GM12874 (cell line): Measurements from ENCODE around the gene PTK6.

Experiments
- TF ChIP-seq, protein P1 (sequence below): IDR thresholded peaks from 2 replicates; pipeline ENCODE4 v1.5.1; 2011; ENCODE audit warnings: low read depth, mild to moderate bottlenecking, control low read depth, low read length, moderate library complexity; ENCODE audit not compliant: insufficient read depth

The PTK6 gene

DNA sequence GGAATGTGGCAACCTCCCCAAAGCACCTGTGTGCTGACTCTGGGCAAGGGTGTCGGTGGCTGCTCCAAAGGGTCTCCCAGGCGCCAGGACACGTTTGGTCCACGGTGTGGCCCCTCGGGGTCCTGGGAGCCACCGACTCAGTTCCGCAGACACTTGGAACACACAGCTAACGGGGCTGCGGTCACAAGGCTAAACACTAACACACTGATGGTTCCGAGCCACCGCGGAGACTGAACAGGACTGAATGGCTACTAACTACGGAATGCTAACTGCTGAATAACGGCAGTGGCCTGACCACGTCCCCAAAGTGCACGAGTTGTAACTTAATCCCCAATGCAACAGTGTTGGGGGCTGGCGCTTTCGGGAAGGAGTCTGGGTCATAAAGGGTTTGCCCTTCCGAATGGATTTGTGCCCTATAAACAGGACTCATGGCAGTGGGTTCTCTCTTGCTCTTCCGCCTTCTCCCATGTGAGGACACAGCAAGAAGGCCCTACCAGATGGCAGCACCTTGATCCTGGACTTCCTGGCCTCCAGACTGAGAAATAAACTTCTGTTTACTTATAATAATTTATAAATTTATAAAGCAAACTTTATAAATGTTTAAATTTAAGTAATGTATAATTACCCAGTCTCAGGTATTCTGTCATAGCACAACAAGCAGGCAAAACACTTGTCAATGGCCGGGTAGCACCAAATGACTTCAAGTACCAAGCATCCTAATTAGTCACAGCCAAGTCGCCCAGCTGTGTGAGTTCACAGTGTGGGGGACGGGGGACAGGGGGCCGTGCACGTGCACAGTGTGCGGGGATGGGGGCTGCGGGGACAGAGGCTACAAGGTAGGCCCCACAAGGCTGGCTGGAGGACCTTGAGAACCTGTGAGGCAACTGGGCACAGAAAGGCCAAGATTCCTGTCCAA lies 36.0 kb downstream of the PTK6 start:
- TF ChIP-seq, protein P1, sequence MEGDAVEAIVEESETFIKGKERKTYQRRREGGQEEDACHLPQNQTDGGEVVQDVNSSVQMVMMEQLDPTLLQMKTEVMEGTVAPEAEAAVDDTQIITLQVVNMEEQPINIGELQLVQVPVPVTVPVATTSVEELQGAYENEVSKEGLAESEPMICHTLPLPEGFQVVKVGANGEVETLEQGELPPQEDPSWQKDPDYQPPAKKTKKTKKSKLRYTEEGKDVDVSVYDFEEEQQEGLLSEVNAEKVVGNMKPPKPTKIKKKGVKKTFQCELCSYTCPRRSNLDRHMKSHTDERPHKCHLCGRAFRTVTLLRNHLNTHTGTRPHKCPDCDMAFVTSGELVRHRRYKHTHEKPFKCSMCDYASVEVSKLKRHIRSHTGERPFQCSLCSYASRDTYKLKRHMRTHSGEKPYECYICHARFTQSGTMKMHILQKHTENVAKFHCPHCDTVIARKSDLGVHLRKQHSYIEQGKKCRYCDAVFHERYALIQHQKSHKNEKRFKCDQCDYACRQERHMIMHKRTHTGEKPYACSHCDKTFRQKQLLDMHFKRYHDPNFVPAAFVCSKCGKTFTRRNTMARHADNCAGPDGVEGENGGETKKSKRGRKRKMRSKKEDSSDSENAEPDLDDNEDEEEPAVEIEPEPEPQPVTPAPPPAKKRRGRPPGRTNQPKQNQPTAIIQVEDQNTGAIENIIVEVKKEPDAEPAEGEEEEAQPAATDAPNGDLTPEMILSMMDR, result no peak

DNA sequence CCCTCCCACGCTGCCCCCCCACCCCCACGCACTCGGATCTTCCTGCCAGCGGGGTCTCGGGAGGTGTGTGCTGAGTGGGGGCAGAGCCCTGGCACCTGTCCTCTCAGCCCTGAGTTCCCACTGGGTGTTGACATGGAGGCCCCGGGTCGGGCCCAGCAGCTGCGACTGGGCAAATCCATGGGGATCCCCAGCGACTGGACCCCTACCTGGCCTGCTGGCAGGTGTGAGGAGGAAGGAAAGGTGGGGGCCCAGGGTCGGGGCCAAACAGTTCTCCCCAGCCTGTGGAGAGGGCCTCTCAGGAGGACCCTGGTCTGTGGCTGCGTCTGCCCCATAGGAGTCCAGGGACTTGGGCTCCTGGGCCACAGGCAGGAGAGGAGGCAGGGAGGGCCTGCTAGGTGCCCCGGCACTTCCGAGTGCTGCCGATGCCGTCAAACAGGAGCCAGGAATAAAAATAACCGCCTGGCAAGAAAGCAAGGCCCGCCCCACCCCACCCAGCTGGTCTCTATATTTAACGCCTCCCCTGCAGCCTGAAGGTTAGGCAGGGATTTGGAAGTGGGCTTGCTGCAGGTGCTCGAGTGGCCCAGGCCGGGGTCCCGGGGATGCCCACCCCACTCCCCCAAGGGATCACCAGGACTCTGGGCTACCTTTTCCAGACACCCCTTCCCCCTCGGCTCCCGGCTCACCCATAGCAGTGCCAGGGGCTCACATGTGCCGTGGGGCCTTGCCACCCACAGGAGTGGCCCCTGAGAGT lies 36.9 kb downstream of the PTK6 start:
- TF ChIP-seq, protein P1, result no peak

DNA sequence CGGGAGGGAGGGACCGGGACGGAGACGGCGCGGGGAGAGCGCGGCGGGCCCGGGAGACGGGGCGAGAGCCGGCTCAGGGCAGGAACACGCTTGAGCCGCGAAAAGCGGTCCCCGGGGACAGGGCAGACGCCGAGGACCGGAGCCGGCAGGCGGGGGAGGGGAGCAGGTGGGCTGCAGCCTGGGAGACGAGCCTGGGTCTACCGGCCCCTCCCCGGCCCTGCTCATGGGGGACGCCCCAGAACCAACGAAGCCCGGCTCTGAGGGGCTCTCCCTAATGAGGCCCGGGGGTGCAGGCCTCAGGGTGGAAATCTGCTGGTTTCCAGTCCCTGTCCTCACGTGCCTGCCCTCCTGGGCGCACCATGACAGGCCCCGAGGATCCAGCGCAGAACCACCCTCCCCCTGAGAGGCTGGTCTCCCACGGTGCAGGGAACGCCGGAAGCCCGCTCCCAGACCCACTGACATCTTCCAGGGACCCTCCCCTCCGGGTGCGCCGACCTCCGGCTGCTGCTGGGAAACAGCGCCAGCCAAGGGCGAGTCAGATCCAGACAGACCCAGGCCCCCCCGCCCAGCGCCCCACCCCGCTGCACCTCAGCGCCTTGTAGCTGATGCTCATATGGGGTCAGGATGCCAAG lies 37.7 kb downstream of the PTK6 start:
- TF ChIP-seq, protein P1, result no peak

DNA sequence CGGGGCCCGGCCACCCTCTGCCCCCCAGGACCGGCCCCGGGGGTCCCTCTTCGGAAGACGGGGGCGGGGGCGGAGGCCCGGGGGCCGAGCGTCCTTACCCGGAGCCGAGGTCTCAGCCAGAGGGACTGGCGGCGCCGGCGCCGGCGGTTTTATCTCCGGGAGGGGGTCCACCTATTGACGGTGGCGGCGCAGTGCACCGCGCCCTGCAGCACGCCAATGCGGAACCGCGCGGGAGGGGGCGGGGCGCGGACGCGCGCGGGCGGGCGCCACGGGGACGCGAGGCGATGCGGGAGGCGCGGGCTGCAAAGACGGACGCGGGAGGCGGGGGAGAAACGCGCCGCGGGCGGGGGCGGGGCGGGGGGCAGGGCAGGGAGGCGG lies 38.2 kb downstream of the PTK6 start, which contains the start of gene EEF1A2:
Gene EEF1A2 (minus strand): TSS at position 124 of the 378 bp plus-strand sequence. CDS start 1,320 bp downstream, outside the sequence.
- TF ChIP-seq, protein P1, result no peak

DNA sequence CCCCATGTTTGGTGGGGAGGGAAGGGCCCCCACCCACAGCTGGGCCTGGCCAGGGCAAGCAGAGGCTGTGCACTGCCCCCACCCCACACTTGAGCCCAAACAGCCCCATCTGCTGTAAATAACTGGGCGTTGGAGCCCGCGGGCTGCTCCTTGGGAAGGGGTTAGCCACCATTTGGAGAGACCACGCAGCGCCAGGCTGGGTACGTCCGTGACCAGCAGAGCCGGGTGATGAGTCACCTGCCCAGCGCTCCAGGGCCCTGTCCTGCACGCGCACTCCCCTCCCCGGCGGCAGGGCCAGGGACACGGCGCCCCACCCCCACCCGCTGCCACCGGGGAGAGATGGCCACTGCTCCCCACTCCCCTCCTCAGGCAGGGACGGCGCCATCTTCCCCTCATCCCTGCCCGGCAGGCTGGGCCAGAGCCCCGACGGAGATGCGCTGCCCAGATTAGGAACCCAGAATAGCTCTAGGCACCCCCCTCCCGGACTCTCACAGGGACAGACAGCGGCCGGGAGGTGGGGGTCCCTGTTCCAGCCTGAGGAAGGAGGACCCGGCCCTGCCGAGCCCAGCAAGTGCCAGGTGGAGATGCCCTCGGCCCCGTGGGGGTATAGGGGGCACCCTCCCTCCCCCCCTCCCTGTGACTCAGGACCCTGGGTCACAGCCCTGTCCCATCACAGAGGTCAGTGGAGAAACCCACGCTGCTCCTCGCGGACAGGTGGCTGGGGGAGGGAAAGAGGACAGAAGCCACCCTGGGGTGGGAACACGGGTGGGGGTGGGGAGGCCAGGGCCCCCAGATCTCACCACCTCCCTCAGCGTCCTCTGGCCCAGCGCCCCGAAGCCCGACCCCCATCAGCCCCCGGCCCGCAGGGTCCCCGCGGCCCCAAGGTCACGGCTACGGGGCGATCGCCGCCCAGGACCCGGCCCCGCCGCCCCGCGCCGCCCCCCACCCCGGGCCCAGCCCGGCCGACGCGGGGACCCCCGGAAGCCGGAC lies 38.9 kb downstream of the PTK6 start:
- TF ChIP-seq, protein P1, result no peak

DNA sequence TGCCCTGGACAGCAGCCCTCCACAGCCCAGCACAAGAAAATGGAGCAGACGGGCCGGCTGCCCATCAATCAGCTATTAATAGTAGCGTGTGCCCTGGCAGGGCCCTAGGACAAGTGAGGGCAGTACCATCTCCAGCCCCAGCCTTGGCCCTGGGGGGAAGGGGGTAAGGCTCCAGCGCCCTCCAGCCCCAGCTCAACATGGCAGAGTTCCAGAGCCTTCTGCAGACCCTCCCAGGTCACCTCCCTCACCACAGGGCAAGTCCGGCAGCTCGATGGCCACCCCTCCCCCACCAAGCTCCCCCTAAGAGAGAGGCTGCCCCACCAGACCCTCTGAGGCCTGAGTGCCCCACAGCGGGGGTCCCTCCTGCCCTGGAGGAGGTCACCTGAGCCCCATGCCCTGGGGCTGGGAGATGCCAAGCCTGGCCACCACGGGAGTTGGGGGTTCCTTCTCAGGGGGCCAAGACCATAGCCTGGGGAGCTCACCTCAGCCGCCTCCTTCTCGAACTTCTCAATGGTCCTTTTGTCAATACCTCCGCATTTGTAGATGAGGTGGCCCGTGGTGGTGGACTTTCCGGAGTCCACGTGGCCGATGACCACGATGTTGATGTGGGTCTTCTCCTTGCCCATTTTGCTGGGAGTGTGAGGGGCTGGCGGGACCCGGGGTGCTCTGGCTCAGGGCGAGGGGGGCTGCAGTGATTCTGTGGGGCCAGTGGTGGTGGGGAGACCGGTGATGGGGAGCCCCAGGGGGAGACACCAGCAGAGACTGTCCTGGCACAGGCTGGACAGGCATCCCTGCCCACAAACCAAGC lies 39.8 kb downstream of the PTK6 start:
- TF ChIP-seq, protein P1, result no peak
